Endothelial cell of umbilical vein (primary cell): Measurements from ENCODE around the gene PHACTR2. TPM values are rescaled to one million over a fixed set of nuclear protein-coding genes. Genes with fewer than 3 reads are reported as not detected.

Experiments used
- BruUV-seq: library from RNA; stranded (reverse); fragments of 400-500 nt; replicated peaks from 2 replicates; lab custom pipeline; 2021; lab: Mats Ljungman, UMichigan
- CTCF ChIA-PET: fragments of 300-600, 350-600 bp; sonication (Branson Sonifier 250); formaldehyde crosslinking; loops from one replicate; lab custom pipeline; 2021; ENCODE audit warnings: antibody characterized with exemption, inconsistent platforms; lab: Charles Lee
- POLR2A ChIA-PET: fragments of 300-600, 350-600 bp; sonication (Branson Sonifier 250); formaldehyde crosslinking; loops from one replicate; lab custom pipeline; 2021; ENCODE audit warnings: antibody characterized with exemption, inconsistent platforms; lab: Charles Lee
- DNase-seq: peaks from one replicate; pipeline ENCODE4 v3.0.0-alpha.2; 2011; ENCODE audit warnings: low read depth, low spot score
- FAIRE-seq: peaks from 2 replicates; lab custom pipeline; 2011; peaks lifted over from hg19 to GRCh38; lab: Jason Lieb, UNC
- H2AFZ ChIP-seq: 2 replicates; pipeline ENCODE4 v1.6.0; 2012; ENCODE audit warnings: low read depth, low read length, control low read depth, inconsistent platforms
- H3K27ac ChIP-seq: 2 replicates; pipeline ENCODE4 v1.5.1; 2011; ENCODE audit warnings: low read depth, mild to moderate bottlenecking, control low read depth, low read length, moderate library complexity; ENCODE audit not compliant: insufficient read depth
- H3K27me3 ChIP-seq, 2 experiments: 2 replicates each; pipeline versions ENCODE4 v1.6.0 to v1.6.1; 2011; ENCODE audit warnings: low read length in 2 of 2, mixed read lengths in 1 of 2; ENCODE audit not compliant: control insufficient read depth in 2 of 2, insufficient read depth in 2 of 2
- H3K36me3 ChIP-seq, 2 experiments: 2 replicates in 1 of 2; 3 replicates in 1 of 2; pipeline ENCODE4 v1.5.1; 2011; ENCODE audit warnings: low read length in 2 of 2, mild to moderate bottlenecking in 1 of 2, moderate library complexity in 1 of 2; ENCODE audit not compliant: control insufficient read depth in 2 of 2, insufficient read depth in 2 of 2; ENCODE audit errors: extremely low read depth in 1 of 2
- H3K4me1 ChIP-seq: 3 replicates; pipeline ENCODE4 v1.5.1; 2011; ENCODE audit warnings: mild to moderate bottlenecking, low read length; ENCODE audit not compliant: control insufficient read depth, insufficient read depth; ENCODE audit errors: extremely low read depth
- H3K4me2 ChIP-seq: 2 replicates; pipeline ENCODE4 v1.6.1; 2011; ENCODE audit warnings: low read length, control low read depth, mixed read lengths; ENCODE audit not compliant: insufficient read depth
- H3K4me3 ChIP-seq, 3 experiments: fragments of 200-600 bp in 1 of 3; sonication (generic), shearing (Covaris generic) in 1 of 3; replicated peaks in 1 of 3; 2 replicates each; pipeline ENCODE4 v1.5.1; 2011 to 2016; ENCODE audit warnings: control low read depth in 3 of 3, low read length in 3 of 3, mild to moderate bottlenecking in 2 of 3, inconsistent platforms in 1 of 3, low read depth in 1 of 3, moderate library complexity in 1 of 3; ENCODE audit not compliant: insufficient read depth in 1 of 3
- H3K79me2 ChIP-seq: 2 replicates; pipeline ENCODE4 v1.6.0; 2012; ENCODE audit warnings: low read length, inconsistent platforms; ENCODE audit not compliant: control insufficient read depth, insufficient read depth
- H3K9ac ChIP-seq: replicated peaks from 2 replicates; pipeline ENCODE3; 2011; ENCODE audit warnings: low read length, control low read depth; ENCODE audit not compliant: insufficient read depth; ENCODE audit errors: extremely low read depth
- H3K9me1 ChIP-seq: replicated peaks from 3 replicates; pipeline ENCODE4 v1.6.0; 2011; ENCODE audit warnings: mild to moderate bottlenecking, low read length; ENCODE audit not compliant: control insufficient read depth, insufficient read depth; ENCODE audit errors: extremely low read depth
- H3K9me3 ChIP-seq: replicated peaks from 2 replicates; pipeline ENCODE4 v1.5.1; 2012; ENCODE audit warnings: low read length, inconsistent platforms; ENCODE audit not compliant: control insufficient read depth, insufficient read depth
- H4K20me1 ChIP-seq: replicated peaks from 2 replicates; pipeline ENCODE3; 2011; ENCODE audit warnings: mild to moderate bottlenecking, low read length; ENCODE audit not compliant: control insufficient read depth, insufficient read depth; ENCODE audit errors: extremely low read depth
- EZH2 ChIP-seq: IDR thresholded peaks from 2 replicates; pipeline ENCODE4 v1.6.1; 2012; ENCODE audit warnings: borderline replicate concordance, low read depth, mild to moderate bottlenecking, moderate library complexity, low read length, inconsistent platforms; ENCODE audit not compliant: severe bottlenecking
- GATA2 ChIP-seq: IDR thresholded peaks from 2 replicates; pipeline ENCODE4 v1.7.0; 2011; ENCODE audit warnings: low read depth, mild to moderate bottlenecking, moderate library complexity, mixed read lengths, low read length; ENCODE audit not compliant: insufficient read length, insufficient read depth
- MAX ChIP-seq: IDR thresholded peaks from 2 replicates; pipeline ENCODE4 v1.6.1; 2011; ENCODE audit not compliant: insufficient read depth, insufficient read length
- POLR2A ChIP-seq: IDR thresholded peaks from 2 replicates; pipeline ENCODE4 v1.6.1; 2012; ENCODE audit warnings: low read depth, mild to moderate bottlenecking, control low read depth, low read length
- POLR2AphosphoS5 ChIP-seq: IDR thresholded peaks from 2 replicates; pipeline ENCODE4 v1.6.1; 2012; ENCODE audit warnings: low read depth, mild to moderate bottlenecking, control low read depth, low read length, moderate library complexity; ENCODE audit not compliant: insufficient read depth
- dilution Hi-C: fragments of 300-500 bp; cut with MboI; formaldehyde crosslinking; loops from one replicate; pipeline ENCODE4 v1.15.0; 2019; ENCODE audit warnings: low sequenced_read_pairs; ENCODE audit not compliant: extremely low pct_ligation_motif_present
- intact Hi-C: fragments of 100-400 bp; cut with micrococcal nuclease; formaldehyde crosslinking; loops from one replicate; pipeline ENCODE4 v1.10.0; 2022
- polyA plus RNA-seq, 4 experiments: library from polyadenylated mRNA; depleted of rRNA in 3 of 4; stranded (reverse) in 3 of 4; unstranded in 1 of 4; fragments of >200 nt; gene quantifications; 2 replicates each; pipeline versions ENCODE4 v1.2.1 to v1.2.3, GENCODE V29; 2011 to 2012; ENCODE audit warnings: missing spikeins in 1 of 4
- total RNA-seq: library from RNA; stranded (reverse); gene quantifications from 2 replicates; pipeline ENCODE4 v1.2.3, GENCODE V29; 2021
- TF ChIP-seq, protein P1 (sequence below), 2 donors: IDR thresholded peaks; 1 replicate in 1 of 2; 2 replicates in 1 of 2; pipeline ENCODE4 v1.5.1; 2011; ENCODE audit warnings: low read length in 2 of 2, mild to moderate bottlenecking in 2 of 2, moderate library complexity in 2 of 2, control low read depth in 1 of 2, inconsistent platforms in 1 of 2, low read depth in 1 of 2; ENCODE audit not compliant: insufficient read depth in 1 of 2; ENCODE audit errors: extremely low read depth in 1 of 2

The PHACTR2 gene
- total and polyA plus RNA-seq, 2 donors (not counting 3 experiments of a cell fraction or from before 2014, with no cell fraction given), result 16.3 to 178 TPM

- no peak overlapping the region for H3K9ac ChIP-seq
- no peaks in the 10 kb centered on the region for H4K20me1 ChIP-seq
- H3K4me3 ChIP-seq, result no peak overlapping the region
- H2AFZ ChIP-seq, result no peak overlapping the region
- H3K9me3 ChIP-seq, result no peaks in the 10 kb centered on the region
- no TSS peak for BruUV-seq
- CTCF ChIA-PET, result no interaction called here
- no peaks in the 10 kb centered on the region for H3K36me3 ChIP-seq
- DNase-seq (no peak), FAIRE-seq (no peak)
- H3K4me1 ChIP-seq, result peaks cover 7% of the 10 kb centered on the region
- H3K27me3 ChIP-seq, result no peaks in the 10 kb centered on the region
- POLR2A ChIA-PET, result no interaction called here
- intact Hi-C loops (no loop called here), dilution Hi-C loops (no loop called here)
- H3K4me2 ChIP-seq, result no peak overlapping the region
- TF ChIP-seq EZH2, result no peak
- no peak for TF ChIP-seq GATA2
- TF ChIP-seq, protein P1, sequence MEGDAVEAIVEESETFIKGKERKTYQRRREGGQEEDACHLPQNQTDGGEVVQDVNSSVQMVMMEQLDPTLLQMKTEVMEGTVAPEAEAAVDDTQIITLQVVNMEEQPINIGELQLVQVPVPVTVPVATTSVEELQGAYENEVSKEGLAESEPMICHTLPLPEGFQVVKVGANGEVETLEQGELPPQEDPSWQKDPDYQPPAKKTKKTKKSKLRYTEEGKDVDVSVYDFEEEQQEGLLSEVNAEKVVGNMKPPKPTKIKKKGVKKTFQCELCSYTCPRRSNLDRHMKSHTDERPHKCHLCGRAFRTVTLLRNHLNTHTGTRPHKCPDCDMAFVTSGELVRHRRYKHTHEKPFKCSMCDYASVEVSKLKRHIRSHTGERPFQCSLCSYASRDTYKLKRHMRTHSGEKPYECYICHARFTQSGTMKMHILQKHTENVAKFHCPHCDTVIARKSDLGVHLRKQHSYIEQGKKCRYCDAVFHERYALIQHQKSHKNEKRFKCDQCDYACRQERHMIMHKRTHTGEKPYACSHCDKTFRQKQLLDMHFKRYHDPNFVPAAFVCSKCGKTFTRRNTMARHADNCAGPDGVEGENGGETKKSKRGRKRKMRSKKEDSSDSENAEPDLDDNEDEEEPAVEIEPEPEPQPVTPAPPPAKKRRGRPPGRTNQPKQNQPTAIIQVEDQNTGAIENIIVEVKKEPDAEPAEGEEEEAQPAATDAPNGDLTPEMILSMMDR (IDR thresholded peaks at IDR 0.05; ENCODE audit: extremely low read depth in 1 of 2, insufficient read depth in 1 of 2, low read depth in 1 of 2, low read length in 2 of 2), result no peak
- no peak for TF ChIP-seq MAX
- TF ChIP-seq POLR2AphosphoS5, result no peak
- TF ChIP-seq POLR2A, result no peak
- no peak overlapping the region for H3K27ac ChIP-seq
- H3K79me2 ChIP-seq, result peaks cover 10% of the 10 kb centered on the region
- H3K9me1 ChIP-seq, result no peaks in the 10 kb centered on the region
Observed at GRCh38 chr6:143839196-143839595, 161.4 kb downstream of the PHACTR2 start.
